Mucosa of gallbladder (tissue), 1 donor: Measurements from ENCODE around the gene MGAT5. TPM values are rescaled to one million over a fixed set of nuclear protein-coding genes. Genes with fewer than 3 reads are reported as not detected.

Source experiments
- DNase-seq: peaks from one replicate; pipeline ENCODE4 v3.0.0-alpha.2; 2020; ENCODE audit warnings: low spot score
- total RNA-seq: library from RNA; stranded (reverse); gene quantifications from one replicate; pipeline ENCODE4 v1.2.1, GENCODE V29; 2021
- donor health status: DM: no; HTN: no; CAD: no.

The MGAT5 gene
- total RNA-seq, 1 donor from 2014 or later: 152 TPM

GRCh38 chr2:134305109-134305491 is 51.2 kb downstream of the MGAT5 start:
- DNase-seq: no peak

GRCh38 chr2:134306521-134306920 is 52.6 kb downstream of the MGAT5 start:
- no peak for DNase-seq

DNA sequence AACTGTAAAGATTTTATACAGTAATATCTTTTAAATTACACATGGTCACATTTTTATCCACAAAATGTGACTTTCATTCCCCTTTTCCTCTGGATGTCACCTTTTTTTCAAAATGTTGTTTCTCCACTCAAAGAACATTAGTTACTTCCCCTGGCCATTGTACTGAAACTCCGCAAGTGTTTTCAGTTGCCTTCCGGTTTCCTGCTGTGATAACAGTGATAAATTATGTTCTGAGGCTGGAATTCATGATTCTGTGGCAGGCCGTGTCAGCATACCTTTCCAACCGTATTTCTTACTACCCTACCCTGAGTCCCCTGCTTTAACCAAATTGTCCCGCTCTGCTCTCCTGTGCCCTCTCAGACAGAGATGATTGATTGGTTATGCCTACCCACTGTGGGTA is 53.5 kb downstream of the MGAT5 start:
- DNase-seq: no peak

- DNase-seq: no peak
These were observed 54.9 kb downstream of the MGAT5 start for GRCh38 chr2:134308474-134309385.

GRCh38 chr2:134310107-134311079 is 56.5 kb downstream of the MGAT5 start:
- DNase-seq: no peak

GRCh38 chr2:134312482-134312881 is 58.6 kb downstream of the MGAT5 start:
- no peak for DNase-seq

- DNase-seq: no peak
These were observed 60.3 kb downstream of the MGAT5 start for GRCh38 chr2:134314202-134314601.

- no peak for DNase-seq
These were observed 61.0 kb downstream of the MGAT5 start for GRCh38 chr2:134314681-134315368.

DNA sequence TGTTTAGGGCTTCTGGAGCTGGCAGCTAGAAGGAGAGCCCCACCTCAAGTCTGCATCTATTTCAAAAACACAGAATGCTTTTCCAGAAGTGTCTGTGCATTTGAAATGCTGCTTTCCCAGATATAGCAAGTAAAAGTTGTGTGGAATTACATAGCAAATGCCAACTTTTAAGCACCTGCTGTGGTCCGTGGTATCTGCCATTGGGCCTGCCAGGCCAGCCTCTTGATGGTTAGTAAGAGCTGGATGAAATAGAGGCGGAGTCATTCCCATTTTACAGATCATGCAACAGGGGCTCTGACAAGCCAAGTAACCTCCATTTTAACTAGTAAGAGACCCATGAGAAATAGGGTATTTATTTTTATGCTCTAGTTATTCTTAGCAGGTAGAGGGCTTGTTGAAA is 61.6 kb downstream of the MGAT5 start:
- no peak for DNase-seq

DNA sequence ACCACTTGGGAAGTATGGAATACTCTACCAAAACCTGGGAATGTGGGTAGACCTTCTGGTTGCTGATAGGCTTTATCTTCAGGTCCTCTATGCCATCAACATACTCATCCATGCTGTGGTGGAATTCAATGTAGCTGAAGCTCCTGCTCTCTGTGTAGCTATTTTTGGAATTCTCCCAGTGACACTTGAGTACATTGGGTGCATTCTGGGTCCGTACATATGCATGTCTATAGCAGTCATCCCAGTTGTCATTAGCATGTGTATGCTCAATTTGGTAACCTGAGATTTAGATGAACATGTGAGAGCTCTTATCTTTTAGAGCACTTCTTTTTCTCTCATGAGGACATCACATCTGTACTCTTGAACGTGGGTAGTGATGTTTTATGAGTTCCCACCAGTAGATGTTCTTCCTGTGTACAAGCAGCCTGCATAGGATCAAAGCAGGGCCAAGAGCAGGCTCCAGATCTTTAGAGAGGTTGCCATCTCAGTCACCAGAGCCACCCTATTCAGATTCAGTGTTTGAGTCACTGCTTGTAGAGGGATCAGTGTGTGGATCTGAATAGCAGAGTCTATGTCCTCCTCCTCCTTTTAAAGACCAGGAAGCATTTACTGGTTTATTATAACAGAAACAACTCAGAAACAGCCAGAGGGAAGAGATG is 65.9 kb downstream of the MGAT5 start:
- no peak for DNase-seq

- no peak for DNase-seq
These were observed 67.1 kb downstream of the MGAT5 start for GRCh38 chr2:134320930-134321329.

DNA sequence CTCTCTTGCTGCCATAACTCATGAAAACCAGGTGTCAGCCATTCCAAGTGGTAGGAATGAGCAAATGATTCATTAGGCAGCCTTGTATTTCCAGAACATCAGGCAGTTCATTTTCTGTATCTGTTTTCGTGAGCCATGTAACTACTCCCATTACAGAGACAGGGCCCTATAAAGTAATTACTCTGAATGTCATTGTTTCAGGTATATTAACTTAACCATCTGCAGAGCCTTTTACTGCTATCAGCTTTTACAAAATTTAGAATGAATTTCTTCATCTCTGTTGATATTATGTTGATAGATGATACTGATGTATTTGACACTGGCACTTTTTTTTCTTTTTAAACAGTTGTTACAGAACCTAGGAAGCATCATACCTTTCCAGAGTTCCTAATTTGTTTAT is 69.9 kb downstream of the MGAT5 start:
- no peak for DNase-seq

DNA sequence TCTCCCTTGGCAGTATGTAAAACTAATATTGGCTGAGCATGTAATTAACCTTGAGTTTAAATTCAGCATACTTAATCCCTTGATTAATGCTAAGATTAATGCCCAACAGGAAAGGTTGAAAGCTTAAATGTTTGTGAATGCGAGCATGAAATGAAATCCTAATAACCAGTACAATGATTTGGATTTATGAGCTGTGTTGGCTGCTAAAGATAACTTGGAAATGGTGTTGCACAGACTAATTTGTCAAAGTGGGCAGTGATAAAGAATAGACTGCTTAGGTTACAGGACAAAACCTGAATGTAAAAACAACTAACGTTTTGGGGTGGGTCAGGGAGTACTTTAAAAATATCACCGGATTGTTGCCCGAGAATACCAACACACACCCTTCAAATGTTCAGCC is 70.6 kb downstream of the MGAT5 start:
- no peak for DNase-seq

- DNase-seq: no peak
These were observed 71.1 kb downstream of the MGAT5 start for GRCh38 chr2:134324947-134325346.

DNA sequence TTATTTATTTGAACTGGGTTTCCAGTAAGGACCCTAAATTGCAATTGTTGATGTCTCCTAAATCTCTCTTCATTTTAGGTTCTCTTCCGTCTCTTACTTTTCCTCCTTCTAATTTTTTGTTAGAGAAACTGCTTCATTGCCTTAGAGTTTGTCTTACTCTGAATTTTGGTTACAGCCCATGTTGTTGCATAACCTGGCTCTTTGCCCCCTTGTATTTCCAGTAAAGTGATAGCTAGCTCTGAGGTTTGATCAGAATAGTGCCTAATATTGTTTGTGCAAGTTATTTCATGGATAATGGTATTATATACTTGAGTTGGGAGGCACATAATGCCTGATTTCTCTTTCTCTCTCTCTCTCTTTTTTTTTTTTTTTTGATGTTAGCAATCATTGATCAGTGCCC is 71.8 kb downstream of the MGAT5 start:
- DNase-seq: no peak

DNA sequence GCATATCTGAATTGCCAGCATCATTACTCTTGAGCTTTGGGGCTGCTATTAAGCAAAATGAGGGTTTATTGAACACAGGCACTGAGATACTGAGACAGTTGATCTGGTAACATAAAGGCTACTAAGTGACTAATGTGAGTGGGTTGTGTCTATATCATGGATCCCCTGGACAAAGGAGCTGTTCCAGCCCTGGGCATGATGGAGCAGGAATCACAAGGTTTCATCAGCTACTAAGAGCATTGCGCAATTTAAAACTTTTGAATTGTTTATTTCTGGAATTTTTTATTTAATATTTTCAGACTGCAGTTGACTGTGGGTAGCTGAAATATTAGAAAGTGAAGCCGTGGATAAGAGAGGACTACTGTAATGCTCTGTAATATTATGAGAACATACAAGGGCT is 73.5 kb downstream of the MGAT5 start:
- no peak for DNase-seq

DNA sequence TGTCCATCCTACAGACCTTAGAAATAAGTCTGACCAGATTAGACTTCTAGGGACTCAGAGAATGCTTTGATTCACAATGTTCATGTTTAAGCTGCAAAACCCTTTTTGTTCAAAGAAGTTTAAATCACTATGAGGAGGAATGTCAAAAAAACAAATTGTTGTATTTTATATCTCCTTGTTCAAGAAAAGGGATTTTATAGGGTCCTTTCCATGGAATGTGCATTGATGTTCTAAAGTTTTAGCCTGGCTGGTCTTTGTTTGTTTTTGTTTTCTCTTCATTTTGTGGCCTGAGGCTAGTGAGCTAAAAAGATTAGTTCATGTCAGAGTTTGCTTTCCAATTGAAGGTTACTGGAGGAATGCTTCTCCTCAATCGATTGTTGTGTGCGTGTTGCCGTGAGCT is 77.2 kb downstream of the MGAT5 start:
- DNase-seq: no peak

DNA sequence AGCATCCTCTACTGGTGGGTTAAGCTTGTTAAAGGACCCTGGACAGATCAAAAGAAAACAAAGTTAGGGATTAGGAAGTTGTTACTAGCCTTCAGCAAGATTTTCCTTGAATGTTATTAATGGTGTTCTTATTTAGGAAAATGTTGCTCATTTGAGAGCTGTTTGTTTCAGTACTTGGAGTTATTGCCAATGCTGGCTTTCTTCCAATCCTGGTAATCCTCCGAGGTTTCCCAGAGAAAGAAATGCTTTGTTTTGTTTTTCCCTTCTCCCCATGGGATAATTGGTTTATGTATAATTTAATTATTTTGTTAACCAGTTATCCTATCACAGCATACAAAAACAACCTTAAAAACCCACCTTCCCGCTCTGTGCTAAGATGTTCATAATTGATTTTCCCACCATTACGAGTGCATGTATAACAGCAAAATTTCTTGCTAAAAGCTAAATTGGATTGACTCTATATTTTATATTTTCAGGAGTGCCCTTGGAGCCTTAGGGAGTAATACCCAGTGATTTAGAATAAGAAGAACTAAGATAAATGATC is 79.8 kb downstream of the MGAT5 start:
- DNase-seq: no peak

DNA sequence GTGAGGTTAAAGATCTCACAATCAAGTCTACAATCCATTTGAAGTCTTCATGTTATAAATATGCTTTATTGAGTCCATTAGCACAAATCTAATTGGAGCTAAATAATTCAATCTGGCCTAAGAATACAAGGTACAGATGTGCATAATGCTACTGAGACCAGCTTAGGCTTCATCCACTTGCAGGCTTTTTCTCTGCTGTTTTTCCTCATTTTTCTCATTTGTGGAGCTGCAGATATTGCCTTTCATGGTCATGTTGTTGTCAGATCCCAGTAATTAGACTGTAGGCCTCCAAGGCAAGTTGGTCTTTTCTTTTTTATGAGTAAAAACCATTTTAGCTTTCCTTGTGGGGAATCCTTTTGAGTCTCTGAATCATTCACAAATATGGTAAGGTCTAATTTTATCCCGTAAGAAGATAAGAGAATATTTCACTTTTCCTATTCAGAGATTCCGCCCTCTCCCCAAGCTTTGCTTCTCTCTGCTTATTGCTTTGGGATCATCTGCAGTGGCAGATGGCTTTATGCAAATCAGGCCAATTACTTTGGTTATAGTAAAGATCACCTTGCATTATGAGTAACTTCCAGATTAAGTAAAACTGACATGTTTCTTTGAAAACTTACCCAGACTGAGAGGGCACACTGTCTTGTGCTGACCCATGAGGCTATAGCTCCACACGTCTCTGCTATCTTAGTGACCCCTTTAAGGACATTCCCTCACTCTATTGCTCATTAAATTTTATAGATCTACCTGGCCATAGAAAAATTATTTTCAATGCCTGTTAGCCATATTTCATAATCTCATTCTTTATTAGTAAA is 80.9 kb downstream of the MGAT5 start:
- no peak for DNase-seq

- no peak for DNase-seq
These were observed 81.7 kb downstream of the MGAT5 start for GRCh38 chr2:134335601-134336000.
